H9 (cell line): ENCODE data around the gene HDHD2. TPM values are rescaled to one million over a fixed set of nuclear protein-coding genes. Genes with fewer than 3 reads are reported as not detected.

Experiments used
- DNase-seq: peaks from one replicate; pipeline ENCODE4 v3.0.0-alpha.2; 2017
- H2AFZ ChIP-seq: one replicate; pipeline ENCODE4 v1.6.1; 2013; ENCODE audit warnings: mild to moderate bottlenecking, low read length, control low read depth, moderate library complexity
- H2AK5ac ChIP-seq: 2 replicates; pipeline ENCODE4 v1.6.1; 2013; ENCODE audit warnings: low read length, control low read depth, mixed read lengths; ENCODE audit not compliant: insufficient read length
- H2BK120ac ChIP-seq: one replicate; pipeline ENCODE4 v1.6.1; 2013; ENCODE audit warnings: low read depth, mild to moderate bottlenecking, low read length, control low read depth, inconsistent platforms; ENCODE audit not compliant: poor library complexity, severe bottlenecking
- H2BK12ac ChIP-seq: 2 replicates; pipeline ENCODE4 v1.6.1; 2013; ENCODE audit warnings: low read length, control low read depth, mixed read lengths, low read depth; ENCODE audit not compliant: insufficient read length
- H2BK15ac ChIP-seq: 2 replicates; pipeline ENCODE4 v1.6.1; 2013; ENCODE audit warnings: low read depth, low read length, control low read depth
- H2BK20ac ChIP-seq: one replicate; pipeline ENCODE4 v1.6.1; 2013; ENCODE audit warnings: low read depth, mild to moderate bottlenecking, low read length, control low read depth, inconsistent platforms; ENCODE audit not compliant: poor library complexity, severe bottlenecking
- H2BK5ac ChIP-seq: 2 replicates; pipeline ENCODE4 v1.6.1; 2013; ENCODE audit warnings: low read length, control low read depth, mixed read lengths; ENCODE audit not compliant: insufficient read length
- H3K14ac ChIP-seq: 2 replicates; pipeline ENCODE4 v1.6.1; 2013; ENCODE audit warnings: low read length, control low read depth; ENCODE audit not compliant: insufficient read depth
- H3K18ac ChIP-seq: 2 replicates; pipeline ENCODE4 v1.6.1; 2013; ENCODE audit warnings: low read depth, mild to moderate bottlenecking, mixed read lengths, low read length, control low read depth; ENCODE audit not compliant: insufficient read length
- H3K23ac ChIP-seq: 2 replicates; pipeline ENCODE4 v1.6.1; 2013; ENCODE audit warnings: low read length, control low read depth, mixed read lengths, low read depth; ENCODE audit not compliant: insufficient read length
- H3K23me2 ChIP-seq: 2 replicates; pipeline ENCODE4 v1.6.1; 2013; ENCODE audit warnings: low read depth, mild to moderate bottlenecking, mixed read lengths, low read length, control low read depth; ENCODE audit not compliant: insufficient read length, poor library complexity, severe bottlenecking
- H3K27ac ChIP-seq: 2 replicates; pipeline ENCODE4 v1.5.1; 2013; ENCODE audit warnings: low read length, control low read depth, mixed read lengths, low read depth; ENCODE audit not compliant: insufficient read length
- H3K27me3 ChIP-seq: 2 replicates; pipeline ENCODE4 v1.6.1; 2013; ENCODE audit warnings: low read length, control low read depth, inconsistent platforms; ENCODE audit not compliant: insufficient read depth
- H3K4ac ChIP-seq: 2 replicates; pipeline ENCODE4 v1.6.1; 2013; ENCODE audit warnings: low read depth, mild to moderate bottlenecking, control low read depth, inconsistent platforms, low read length, moderate library complexity
- H3K4me1 ChIP-seq: 2 replicates; pipeline ENCODE4 v1.6.1; 2013; ENCODE audit warnings: low read length, control low read depth, inconsistent platforms; ENCODE audit not compliant: insufficient read depth
- H3K4me2 ChIP-seq: 2 replicates; pipeline ENCODE4 v1.6.1; 2013; ENCODE audit warnings: low read length, control low read depth, mixed read lengths; ENCODE audit not compliant: insufficient read length, insufficient read depth
- H3K56ac ChIP-seq: 2 replicates; pipeline ENCODE4 v1.6.1; 2013; ENCODE audit warnings: low read depth, mild to moderate bottlenecking, mixed read lengths, low read length, control low read depth; ENCODE audit not compliant: insufficient read length
- H3K79me1 ChIP-seq: 2 replicates; pipeline ENCODE4 v1.6.1; 2013; ENCODE audit warnings: low read depth, mild to moderate bottlenecking, moderate library complexity, low read length, control low read depth, inconsistent platforms; ENCODE audit not compliant: insufficient read depth, poor library complexity, severe bottlenecking
- H3K79me2 ChIP-seq: 2 replicates; pipeline ENCODE4 v1.6.1; 2013; ENCODE audit warnings: low read length, control low read depth, inconsistent platforms; ENCODE audit not compliant: insufficient read depth
- H3K9ac ChIP-seq: 2 replicates; pipeline ENCODE4 v1.6.1; 2013; ENCODE audit warnings: low read length, control low read depth, mixed read lengths; ENCODE audit not compliant: insufficient read length; ENCODE audit errors: extremely low read depth
- H3K9me3 ChIP-seq: one replicate; pipeline ENCODE4 v1.6.1; 2013; ENCODE audit warnings: low read depth, low read length, inconsistent platforms; ENCODE audit not compliant: control insufficient read depth
- H3T11ph ChIP-seq: one replicate; pipeline ENCODE4 v1.6.1; 2013; ENCODE audit warnings: mild to moderate bottlenecking, low read length, control low read depth, inconsistent platforms
- H4K20me1 ChIP-seq: one replicate; pipeline ENCODE4 v1.6.1; 2013; ENCODE audit not compliant: control insufficient read depth, insufficient read length, insufficient read depth
- H4K5ac ChIP-seq: 2 replicates; pipeline ENCODE4 v1.6.1; 2013; ENCODE audit warnings: low read depth, mild to moderate bottlenecking, mixed read lengths, low read length, control low read depth; ENCODE audit not compliant: insufficient read length
- H4K8ac ChIP-seq: replicated peaks from 2 replicates; pipeline ENCODE4 v1.6.1; 2013; ENCODE audit warnings: low read length, control low read depth, mixed read lengths, low read depth; ENCODE audit not compliant: insufficient read length
- H4K91ac ChIP-seq: 2 replicates; pipeline ENCODE4 v1.6.1; 2013; ENCODE audit warnings: low read depth, mild to moderate bottlenecking, moderate library complexity, mixed read lengths, low read length, control low read depth; ENCODE audit not compliant: insufficient read length
- H3K27ac Mint-ChIP-seq, 3 experiments: 2 replicates in 2 of 3; 3 replicates in 1 of 3; pipeline ENCODE4 v1.8.0; 2020 to 2021; ENCODE audit warnings: mixed read lengths in 3 of 3, mild to moderate bottlenecking in 1 of 3, moderate library complexity in 1 of 3
- H3K27me3 Mint-ChIP-seq: 2 replicates; pipeline ENCODE4 v1.8.0; 2021; ENCODE audit warnings: low read depth, mild to moderate bottlenecking, moderate library complexity, mixed read lengths
- H3K36me3 Mint-ChIP-seq, 3 experiments: 2 replicates in 2 of 3; 3 replicates in 1 of 3; pipeline ENCODE4 v1.8.0; 2020 to 2021; ENCODE audit warnings: low read depth in 3 of 3, mixed read lengths in 3 of 3; ENCODE audit not compliant: insufficient read depth in 1 of 3
- H3K4me1 Mint-ChIP-seq, 2 experiments: 2 replicates each; pipeline ENCODE4 v1.8.0; 2020; ENCODE audit warnings: mixed read lengths in 2 of 2
- H3K4me3 Mint-ChIP-seq, 2 experiments: 2 replicates in 1 of 2; 3 replicates in 1 of 2; pipeline ENCODE4 v1.8.0; 2020 to 2021; ENCODE audit warnings: mild to moderate bottlenecking in 2 of 2, mixed read lengths in 2 of 2, moderate library complexity in 1 of 2
- H3K9me3 Mint-ChIP-seq, 2 experiments: 2 replicates in 1 of 2; 3 replicates in 1 of 2; pipeline ENCODE4 v1.8.0; 2020; ENCODE audit warnings: mild to moderate bottlenecking in 2 of 2, mixed read lengths in 2 of 2, moderate library complexity in 1 of 2
- CTCF ChIP-seq: fragments of 200-600 bp; sonication (generic); conservative IDR thresholded peaks from 3 replicates; pipeline ENCODE4 v1.8.0; 2021; ENCODE audit warnings: antibody characterized with exemption, mild to moderate bottlenecking
- WGBS: extraction: QIAGEN DNeasy Blood & Tissue Kit; methylation state at CpG from one replicate; pipeline ENCODE4 v1.1.7; 2013; ENCODE audit warnings: missing lambda C conversion rate, low lambda C conversion rate, mixed read lengths; ENCODE audit not compliant: insufficient read length; ENCODE audit errors: extremely low coverage; 5-methylcytosine and 5-hydroxymethylcytosine counted together
- total RNA-seq: library from RNA; stranded (reverse); gene quantifications from 2 replicates; pipeline ENCODE4 v1.2.1, GENCODE V29; 2021

Gene HDHD2
- total RNA-seq, 1 experiment from 2014 or later = 51.0 TPM

GRCh38 chr18:47120428-47120827 is 29.9 kb downstream of the HDHD2 start:
- no peak overlapping the region for H3T11ph ChIP-seq
- no peak overlapping the region for H4K8ac ChIP-seq
- no peak overlapping the region for H2AK5ac ChIP-seq
- no peak overlapping the region for H3K14ac ChIP-seq
- H3K23me2 ChIP-seq = no peaks in the 10 kb centered on the region
- no peaks in the 10 kb centered on the region for H4K20me1 ChIP-seq
- H2BK20ac ChIP-seq = no peak overlapping the region
- no peak overlapping the region for H3K9ac ChIP-seq
- H2BK12ac ChIP-seq = no peak overlapping the region
- no peak overlapping the region for H2BK120ac ChIP-seq
- H4K5ac ChIP-seq = no peak overlapping the region
- H3K18ac ChIP-seq = no peak overlapping the region
- Mint-ChIP-seq H3K36me3 (peaks cover 8 to 38% (median 25%) of the 10 kb centered on the region in 3 experiments), H3K4me3 (no peak overlapping the region), H3K9me3 (no peaks in the 10 kb centered on the region), H3K4me1 (peaks cover 11 to 14% of the 10 kb centered on the region in 2 experiments), H3K27me3 (no peaks in the 10 kb centered on the region), H3K27ac (no peak overlapping the region)
- no peak overlapping the region for H4K91ac ChIP-seq
- H3K79me1 ChIP-seq = no peaks in the 10 kb centered on the region
- no peak overlapping the region for H3K4me2 ChIP-seq
- no CpG with 5 or more reads among the region's 4 CpGs for WGBS
- no peak for DNase-seq
- H3K9me3 ChIP-seq = no peaks in the 10 kb centered on the region
- H3K4me1 ChIP-seq = no peaks in the 10 kb centered on the region; the same call in 1 of the 2 replicates
- H3K23ac ChIP-seq = no peak overlapping the region
- no peak overlapping the region for H3K56ac ChIP-seq
- no peak overlapping the region for H3K27ac ChIP-seq
- no peak overlapping the region for H2BK5ac ChIP-seq
- no peak overlapping the region for H2BK15ac ChIP-seq
- no peak overlapping the region for H3K4ac ChIP-seq
- no peaks in the 10 kb centered on the region for H3K79me2 ChIP-seq
- no peak for TF ChIP-seq CTCF
- H3K27me3 ChIP-seq = no peaks in the 10 kb centered on the region; the same call in 1 of the 2 replicates
- no peak overlapping the region for H2AFZ ChIP-seq
